Daoy (cell line): ENCODE results near the gene HAUS1. TPM values are rescaled to one million over a fixed set of nuclear protein-coding genes. Genes with fewer than 3 reads are reported as not detected.

Source experiments
- DNase-seq: peaks from one replicate; pipeline ENCODE4 v3.0.0-alpha.2; 2015; ENCODE audit warnings: low read depth
- total RNA-seq: library from RNA; depleted of rRNA; stranded (reverse); fragments of >200 nt; shearing (Covaris generic); gene quantifications from 2 replicates; pipeline ENCODE4 v1.2.3, GENCODE V29; 2014; rRNA removed

HAUS1 gene
- 46.7 and 63.9 TPM in 2 replicates for total RNA-seq

- DNase-seq: peak; percentile 88
Observed at GRCh38 chr18:46104128-46104911, at the start of gene HAUS1. TSS of gene HAUS1 (plus strand) at chr18:46104385. CDS start at chr18:46104412, 27 bp downstream.

- no peak for DNase-seq
Observed at GRCh38 chr18:46054956-46055837, 49.0 kb upstream of the HAUS1 start.

GRCh38 chr18:46055838-46056230, 48.4 kb upstream of the HAUS1 start:
- DNase-seq: no peak

GRCh38 chr18:46060359-46060841, 43.8 kb upstream of the HAUS1 start:
- no peak for DNase-seq

- DNase-seq: no peak
Observed at GRCh38 chr18:46061387-46061786, 42.8 kb upstream of the HAUS1 start.

GRCh38 chr18:46061796-46062195, 42.4 kb upstream of the HAUS1 start:
- DNase-seq: no peak

- DNase-seq: no peak
Observed at GRCh38 chr18:46062781-46063180, 41.4 kb upstream of the HAUS1 start.

- DNase-seq: no peak
Observed at GRCh38 chr18:46067438-46068007, 36.7 kb upstream of the HAUS1 start.

GRCh38 chr18:46068763-46069162, 35.4 kb upstream of the HAUS1 start:
- DNase-seq: no peak

- no peak for DNase-seq
Observed at GRCh38 chr18:46069524-46069923, 34.7 kb upstream of the HAUS1 start.

- DNase-seq: no peak
Observed at GRCh38 chr18:46070232-46070631, 34.0 kb upstream of the HAUS1 start.

- no peak for DNase-seq
Observed at GRCh38 chr18:46070815-46071652, 33.2 kb upstream of the HAUS1 start.

- peak; percentile 39 for DNase-seq
Observed at GRCh38 chr18:46071653-46072375, 32.4 kb upstream of the HAUS1 start, which contains the start of gene PSTPIP2. TSS of gene PSTPIP2 (minus strand) at chr18:46072260. CDS start at chr18:46072188, 72 bp downstream.

GRCh38 chr18:46072376-46072867, 31.8 kb upstream of the HAUS1 start:
- no peak for DNase-seq

- no peak for DNase-seq
Observed at GRCh38 chr18:46072959-46073358, 31.2 kb upstream of the HAUS1 start.

GRCh38 chr18:46073474-46074331, 30.5 kb upstream of the HAUS1 start:
- peak; percentile 39 for DNase-seq

GRCh38 chr18:46079336-46079735, 24.8 kb upstream of the HAUS1 start:
- DNase-seq: no peak

- no peak for DNase-seq
Observed at GRCh38 chr18:46080156-46080555, 24.0 kb upstream of the HAUS1 start.

- no peak for DNase-seq
Observed at GRCh38 chr18:46084431-46084830, 19.8 kb upstream of the HAUS1 start.
